Fibroblast of skin of right quadriceps (primary cell): Measurements from ENCODE around the gene MAD1L1.

Source experiments
- DNase-seq: peaks from one replicate; pipeline ENCODE4 v3.0.0-alpha.2; 2013

Gene MAD1L1

DNA sequence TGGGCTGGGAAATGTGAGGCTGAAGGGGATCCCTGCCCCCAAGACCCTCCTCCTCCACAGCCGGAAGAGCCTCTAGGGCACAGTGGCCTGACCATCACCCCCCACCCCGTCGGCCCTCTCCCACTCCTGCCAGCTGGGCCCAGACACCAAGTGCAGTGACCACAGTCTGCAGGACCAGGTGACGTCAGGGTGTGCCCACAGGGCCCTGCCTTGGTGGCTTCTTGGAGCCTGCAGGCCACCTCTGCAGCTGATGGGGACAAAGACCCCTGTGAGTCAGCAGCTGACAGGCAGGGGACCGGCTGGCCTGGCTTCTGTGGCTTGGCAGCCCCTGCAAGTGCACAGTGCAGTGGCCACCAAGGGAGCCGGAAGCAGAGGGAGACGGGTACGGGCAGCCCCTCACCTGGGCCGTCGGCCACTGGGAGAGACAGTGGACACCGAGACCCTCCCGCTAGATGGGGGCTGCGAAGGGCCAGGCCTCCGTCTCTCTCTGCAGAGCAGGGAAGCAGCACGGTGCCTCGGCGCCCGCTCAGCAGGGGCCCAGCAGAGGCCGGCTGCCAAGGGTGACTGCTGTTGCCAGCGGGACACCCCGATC lies 288.0 kb downstream of the MAD1L1 start:
- no peak for DNase-seq

DNA sequence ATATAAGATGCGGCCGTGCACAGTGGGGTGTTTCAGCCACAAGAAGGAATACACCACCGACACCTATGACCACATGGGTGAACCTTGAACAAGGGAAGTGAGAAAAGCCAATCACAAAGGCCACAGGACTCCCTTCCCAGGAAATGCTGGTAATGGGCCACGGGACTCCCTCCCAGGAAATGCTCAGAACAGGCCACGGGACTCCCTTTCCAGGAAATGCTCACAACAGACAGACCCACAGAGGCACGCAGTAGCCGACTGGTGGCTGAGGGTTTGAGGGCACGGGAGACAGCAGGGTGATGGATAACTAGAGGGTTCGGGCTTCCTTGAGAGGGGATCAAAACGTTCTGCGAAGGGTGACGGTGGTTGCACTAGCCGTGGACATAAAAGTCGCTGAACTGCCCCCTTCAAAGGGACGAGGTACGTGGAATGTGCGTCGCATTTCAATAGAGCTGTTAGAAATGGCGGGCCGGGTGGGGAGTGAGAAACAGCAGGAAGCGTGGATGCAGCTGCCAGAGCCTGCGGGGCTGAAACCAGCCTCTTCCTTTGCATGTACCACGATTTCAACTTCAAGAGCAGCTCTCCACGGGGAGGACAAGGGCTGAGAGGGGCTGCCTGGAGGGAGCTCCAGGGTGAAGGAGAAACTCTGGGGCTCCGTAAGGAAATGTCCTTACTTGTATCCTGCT lies 288.7 kb downstream of the MAD1L1 start:
- no peak for DNase-seq

GRCh38 chr7:1943326-1943725 lies 289.4 kb downstream of the MAD1L1 start:
- no peak for DNase-seq

DNA sequence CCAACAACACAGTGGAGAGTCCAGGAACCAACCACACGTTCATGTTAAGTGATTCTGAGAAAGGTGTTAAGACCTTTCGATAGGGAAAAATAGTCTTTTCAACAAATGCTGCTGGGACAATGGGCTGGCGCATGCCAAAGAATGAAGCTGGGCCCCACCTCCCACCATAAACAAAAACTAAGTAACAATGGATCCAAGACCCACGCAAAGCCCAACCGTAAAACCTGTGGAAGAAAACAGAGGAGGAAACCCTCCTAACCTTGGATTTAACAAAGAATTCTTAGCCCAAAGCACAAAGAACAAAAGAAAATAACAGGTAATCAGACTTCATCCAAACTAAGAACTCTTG lies 289.8 kb downstream of the MAD1L1 start:
- no peak for DNase-seq

DNA sequence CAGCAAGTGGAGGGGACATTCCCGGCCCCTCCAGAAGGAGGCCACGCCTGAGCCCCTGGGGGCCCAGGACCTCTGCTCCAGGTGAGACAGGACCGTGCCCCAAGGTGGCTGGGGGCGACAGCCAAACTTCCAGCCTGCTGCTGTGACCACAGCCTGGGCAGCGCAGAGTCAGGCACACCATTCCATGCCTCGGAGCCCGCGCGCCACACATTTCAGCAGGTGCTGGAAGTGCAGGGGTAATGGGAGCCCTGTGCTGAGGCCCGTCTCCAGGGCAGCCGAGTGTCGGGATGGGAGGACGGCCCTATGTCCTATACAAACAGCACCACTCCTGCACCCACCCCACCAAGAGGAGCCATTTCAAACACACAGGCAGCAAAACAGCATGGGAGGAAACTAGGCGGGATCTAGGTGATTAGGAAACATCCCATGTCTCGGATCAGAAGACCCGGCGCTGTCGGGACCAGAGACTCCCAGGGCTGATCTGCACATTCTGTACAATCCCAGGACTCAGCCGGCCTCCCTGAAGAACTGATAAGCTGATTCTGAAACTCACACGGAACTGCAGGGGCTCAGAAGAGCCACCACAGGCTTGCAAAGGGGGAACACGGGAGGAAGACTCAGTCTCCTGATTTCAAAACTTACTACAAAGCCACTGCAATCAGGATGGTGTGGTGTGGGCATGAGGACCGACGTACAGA lies 290.4 kb downstream of the MAD1L1 start:
- no peak for DNase-seq

- no peak for DNase-seq
These were observed 291.1 kb downstream of the MAD1L1 start for GRCh38 chr7:1941464-1942242.

GRCh38 chr7:1940863-1941262 lies 291.9 kb downstream of the MAD1L1 start:
- DNase-seq: no peak

- DNase-seq: peak; percentile 44
These were observed 292.4 kb downstream of the MAD1L1 start for GRCh38 chr7:1940402-1940786.

DNA sequence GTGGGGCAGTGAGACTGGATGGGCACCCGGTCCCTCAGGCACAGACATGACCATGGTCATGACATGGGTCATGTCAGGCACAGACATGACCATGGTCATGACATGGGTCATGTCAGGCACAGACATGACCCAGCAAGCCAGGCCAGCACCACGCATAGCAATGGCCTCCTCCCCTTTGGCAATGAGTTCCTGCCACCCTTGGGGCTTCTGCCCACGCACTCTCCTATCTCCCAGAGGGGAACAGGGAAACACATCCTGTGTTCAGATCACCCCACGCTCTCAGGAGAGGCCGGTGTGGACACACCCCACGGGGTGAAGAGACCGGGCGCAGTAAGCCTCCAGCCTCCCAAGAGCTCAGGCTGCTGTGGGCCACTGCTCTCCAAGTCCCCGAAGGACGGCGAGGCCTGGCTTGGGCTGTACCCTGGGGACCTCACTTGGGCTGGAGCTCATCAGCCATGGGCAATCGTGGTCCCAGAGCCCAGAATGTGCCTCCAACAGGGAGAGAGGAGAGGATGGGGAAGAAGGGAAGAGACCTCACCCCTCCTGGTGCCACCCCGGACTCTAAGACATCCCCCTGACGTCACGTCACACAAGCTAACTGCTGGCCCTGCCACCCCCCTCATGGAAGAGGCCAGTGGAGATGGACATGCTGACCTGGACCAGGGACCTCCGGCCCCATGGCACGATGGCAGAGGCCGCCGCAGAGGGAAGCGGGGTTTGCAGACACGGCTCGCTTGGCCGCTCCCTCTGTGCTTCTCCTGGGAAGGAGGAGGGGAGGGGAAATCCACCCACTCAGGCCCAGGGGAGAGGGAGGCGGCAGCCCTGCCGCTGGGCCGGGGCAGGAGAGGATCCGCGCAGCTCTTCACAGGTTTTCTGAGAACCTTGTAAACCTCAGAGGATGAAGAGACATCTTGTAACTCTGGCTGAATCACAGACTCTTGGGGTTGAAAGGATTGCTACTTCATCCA lies 293.0 kb downstream of the MAD1L1 start:
- no peak for DNase-seq

- DNase-seq: no peak
These were observed 293.8 kb downstream of the MAD1L1 start for GRCh38 chr7:1938788-1939433.

DNA sequence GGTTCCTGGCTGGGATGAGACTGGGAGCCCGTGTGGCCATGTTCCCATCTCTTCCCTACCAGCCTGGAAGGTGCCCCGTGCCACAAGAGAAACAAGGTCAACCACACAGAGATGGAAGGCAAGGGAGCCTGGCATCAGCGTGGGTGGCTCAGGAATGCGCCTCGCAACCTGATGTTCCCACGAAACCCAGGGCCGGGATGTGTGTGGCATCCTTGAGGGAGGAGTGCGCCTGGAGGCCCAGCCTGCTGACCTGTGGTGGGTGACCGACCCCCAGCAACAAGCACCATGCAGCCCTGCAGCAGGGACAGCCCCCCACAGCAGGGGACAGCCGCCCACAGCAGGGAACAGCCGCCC lies 295.5 kb downstream of the MAD1L1 start:
- no peak for DNase-seq

DNA sequence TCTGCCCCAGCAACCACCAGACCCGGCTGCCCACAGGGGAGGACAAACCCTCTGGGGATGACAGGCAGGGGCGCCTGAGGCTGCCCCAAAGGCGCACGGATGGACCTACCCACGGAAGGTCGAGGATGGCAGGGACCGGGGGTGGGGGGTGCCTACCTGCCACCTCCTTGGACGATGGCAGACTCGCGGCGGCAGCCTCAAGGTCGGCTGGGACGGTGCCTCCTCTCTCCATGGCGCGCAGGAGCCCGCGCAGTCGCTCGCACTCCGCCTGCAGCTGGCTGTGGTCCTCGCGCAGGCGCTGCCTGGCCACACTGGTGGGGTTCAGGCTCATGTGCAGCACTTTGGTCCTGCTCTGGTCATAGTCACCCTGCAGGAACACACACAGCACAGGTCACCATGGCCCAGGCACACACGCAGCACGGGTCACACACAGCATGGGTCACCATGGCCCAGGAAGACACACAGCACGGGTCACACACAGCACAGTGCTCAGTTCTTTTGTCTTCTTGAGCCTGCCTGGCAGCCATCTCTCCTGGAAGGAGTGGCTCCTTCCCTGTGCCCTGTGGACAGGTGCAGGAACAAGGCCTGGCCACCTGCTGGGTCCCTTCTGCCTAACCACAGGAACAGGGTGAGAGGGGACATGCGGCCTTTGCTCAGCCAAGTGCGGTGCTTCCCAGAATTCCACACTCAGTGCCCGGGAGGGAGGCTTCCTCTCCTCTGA lies 296.1 kb downstream of the MAD1L1 start:
- DNase-seq: no peak

- DNase-seq: no peak
These were observed 296.8 kb downstream of the MAD1L1 start for GRCh38 chr7:1936006-1936310.

DNA sequence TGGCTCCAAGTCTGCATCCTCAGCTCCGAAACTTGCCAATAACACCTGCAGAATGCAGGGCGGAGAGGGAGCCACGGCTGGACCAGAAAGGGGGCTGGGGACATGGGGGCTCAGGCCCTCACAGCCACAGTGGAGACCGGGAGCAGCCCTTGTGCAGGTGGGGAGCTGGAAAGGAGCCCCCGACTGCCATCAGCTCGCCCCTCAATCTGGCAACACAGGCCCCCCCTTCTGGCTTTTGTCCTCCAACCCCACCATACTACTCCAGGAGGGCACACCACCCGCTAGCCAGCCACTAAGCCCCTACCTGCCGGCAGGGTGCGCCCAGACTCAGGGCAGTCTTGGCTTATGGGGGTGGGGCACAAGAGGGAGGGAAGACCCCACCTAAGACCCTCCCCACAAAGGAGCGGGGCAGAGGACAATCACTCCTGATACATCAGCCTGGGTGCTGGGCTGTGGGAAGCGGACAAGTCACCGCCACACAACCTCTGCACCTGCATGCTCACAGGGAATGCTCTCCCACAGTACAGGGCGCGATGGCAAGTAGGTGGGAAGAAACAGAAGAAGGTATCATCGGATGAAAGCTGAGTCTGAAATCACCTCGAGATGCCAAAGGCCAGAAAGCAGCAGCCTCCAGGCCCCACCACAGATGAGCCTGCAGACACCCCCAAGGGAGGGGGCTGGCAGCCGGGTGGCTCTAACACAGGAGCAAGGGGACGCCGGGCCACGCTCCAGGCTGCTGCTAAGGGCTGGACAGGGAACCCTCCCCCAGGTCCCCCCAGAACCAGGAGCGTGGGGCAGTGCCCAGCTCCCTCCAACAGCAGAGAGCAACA lies 297.4 kb downstream of the MAD1L1 start:
- no peak for DNase-seq

GRCh38 chr7:1934756-1935155 lies 298.0 kb downstream of the MAD1L1 start:
- DNase-seq: no peak

DNA sequence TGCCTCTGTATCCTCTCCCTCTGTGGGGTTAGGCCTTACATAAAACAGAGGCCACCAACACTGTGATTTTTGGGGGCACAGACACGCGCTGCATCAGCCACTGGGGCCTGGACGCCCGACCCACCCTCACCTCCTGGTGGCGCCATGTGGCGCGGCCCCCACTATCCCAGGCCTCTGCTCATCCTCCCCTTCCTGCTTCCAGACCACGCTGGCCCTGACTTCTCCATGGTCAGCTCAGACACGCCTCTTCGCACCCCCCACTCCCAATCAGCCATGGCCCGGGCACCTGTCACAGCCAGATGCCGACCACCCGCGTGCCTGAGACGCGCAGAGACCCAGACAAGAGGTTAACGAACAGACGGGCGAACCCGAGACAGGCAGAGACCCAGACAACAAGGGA lies 298.7 kb downstream of the MAD1L1 start:
- no peak for DNase-seq

- DNase-seq: no peak
These were observed 299.5 kb downstream of the MAD1L1 start for GRCh38 chr7:1933066-1933750.

DNA sequence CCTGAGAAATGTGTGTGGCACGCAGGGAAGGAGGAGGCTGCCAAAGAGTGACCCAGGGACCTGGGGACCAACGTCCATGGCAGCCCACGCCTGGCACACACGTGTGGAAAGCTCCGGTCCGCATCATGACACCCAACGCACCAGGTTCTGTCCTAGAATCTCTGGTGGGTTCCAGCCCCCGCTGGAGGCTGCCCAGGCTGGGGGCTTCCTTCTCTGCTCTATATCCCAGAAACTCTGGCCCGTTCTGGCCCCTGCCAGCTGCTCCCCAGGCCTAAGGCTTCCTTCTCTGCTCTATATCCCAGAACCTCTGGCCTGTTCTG lies 300.8 kb downstream of the MAD1L1 start:
- no peak for DNase-seq

DNA sequence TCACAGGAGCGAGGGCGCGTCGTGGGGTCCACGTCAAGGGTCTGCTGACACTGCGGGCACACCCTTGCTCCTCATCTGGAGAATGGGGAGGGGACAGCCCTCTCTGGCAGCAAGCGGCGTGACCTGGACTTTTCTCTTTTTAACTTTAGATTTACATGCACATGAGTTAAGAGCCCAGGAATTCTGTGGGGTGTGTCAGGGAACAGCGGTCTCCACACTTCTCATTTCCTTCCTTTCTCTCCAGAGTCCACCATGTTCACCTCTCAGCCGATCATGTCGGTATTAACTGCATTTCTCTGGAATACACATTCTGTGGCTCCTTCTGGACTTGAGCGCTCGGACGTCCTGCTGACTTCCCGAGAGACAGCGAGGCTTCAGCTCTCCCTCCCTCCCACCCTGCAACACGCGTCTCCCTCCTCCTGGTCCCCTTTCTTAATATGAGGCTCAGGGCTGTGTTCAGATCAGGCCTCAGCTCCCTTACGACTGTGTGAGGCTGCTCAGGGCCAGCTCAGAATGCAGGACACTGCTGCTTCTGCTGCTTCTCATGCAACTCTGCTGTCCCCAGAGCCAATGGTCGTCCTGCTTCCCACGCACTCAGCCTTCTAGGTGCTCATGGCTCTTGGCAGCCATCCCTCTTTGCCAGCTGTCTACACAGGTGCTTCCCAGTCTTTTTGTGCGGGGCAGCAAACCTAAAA lies 301.3 kb downstream of the MAD1L1 start:
- DNase-seq: peak; percentile 46
